ENCODE data around the gene LHFPL4. TPM values are rescaled to one million over a fixed set of nuclear protein-coding genes. Genes with fewer than 3 reads are reported as not detected.
A peak's percentile ranks its signal among the peaks of the same experiment; 100 is the strongest.

Gene LHFPL4
- total and polyA plus RNA-seq, 2 of the 8 experiments (the other 6 are each of a cell fraction or from before 2014, with no cell fraction given) = 5.0 to 16.9 TPM

DNA sequence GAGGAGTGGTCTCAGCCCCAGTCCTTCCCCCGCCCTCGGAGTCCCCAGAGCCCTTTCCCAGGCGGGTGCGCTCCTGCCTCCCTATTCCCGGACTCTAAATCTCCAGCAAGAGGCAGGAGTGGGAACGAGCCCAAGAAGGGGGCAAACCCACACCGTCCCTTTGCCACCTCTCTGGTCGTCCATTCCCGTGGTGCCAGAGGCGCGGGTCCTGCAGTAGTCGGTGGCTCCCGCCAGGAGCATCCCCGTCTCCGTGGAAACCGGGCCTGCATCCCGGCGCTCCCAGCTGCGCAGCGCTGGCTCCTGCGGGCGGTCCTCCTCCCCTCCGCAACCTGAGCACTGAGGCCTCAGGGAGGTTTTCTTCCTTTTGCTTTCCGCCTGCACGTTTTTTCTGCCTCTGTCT, 44.8 kb downstream of the LHFPL4 start:
- DNase-seq (ENCODE audit: low read depth in 1 of 2, low spot score in 2 of 2) = peak in 1 of 2 experiments; percentile 78
- WGBS, 2 experiments (ENCODE audit: extremely low coverage in 1 of 2, insufficient coverage in 1 of 2, insufficient read length in 1 of 2, insufficient replicate concordance in 2 of 2, low coverage in 1 of 2, low lambda C conversion rate in 2 of 2, missing lambda C conversion rate in 1 of 2) = 52% methylated on average over 11 of the region's 25 CpGs; no CpG with 5 or more reads in 1 of the 2 experiments
- TF ChIP-seq SIX5 (IDR thresholded peaks at IDR 0.05; ENCODE audit: low read depth, low read length) (no peak), TAF7 (optimal IDR thresholded peaks at IDR 0.05; ENCODE audit: borderline replicate concordance, low read depth, low read length) (no peak), RAD21 (IDR thresholded peaks at IDR 0.05 in 1 of 2, conservative IDR thresholded peaks at IDR 0.05 in 1 of 2; ENCODE audit: low read depth in 2 of 2, low read length in 2 of 2) (peak in 1 of 2 experiments; percentile 24; a peak in 1 of 4 replicates), POLR2AphosphoS5 (IDR thresholded peaks at IDR 0.05; ENCODE audit: low read depth, low read length) (no peak), ATF2 (IDR thresholded peaks at IDR 0.05; ENCODE audit: low read length) (no peak), USF2 (IDR thresholded peaks at IDR 0.05; ENCODE audit: low read length) (no peak), KDM1A (IDR thresholded peaks at IDR 0.05; ENCODE audit: borderline replicate concordance, low read length) (0 out of 2 replicates have a peak, but pooled peaks have one; percentile 35), NANOG (IDR thresholded peaks at IDR 0.05; ENCODE audit: insufficient read depth, low read depth, low read length, poor library complexity, severe bottlenecking) (no peak), TEAD4 (IDR thresholded peaks at IDR 0.05; ENCODE audit: low read depth, low read length) (no peak)

More for the DNA sequence above, 44.8 kb downstream of the LHFPL4 start:
- Histone ChIP-seq H3K79me1 (ENCODE audit: low read depth, low read length) (no peaks in the 10 kb centered on the region), H2AFZ (ENCODE audit: low read length) (no peak overlapping the region), H3K9me3 (ENCODE audit: insufficient read depth in 2 of 2, low read depth in 1 of 2, low read length in 1 of 2) (no peaks in the 10 kb centered on the region), H2BK12ac (ENCODE audit: low read depth, low read length) (no peak overlapping the region), H4K5ac (ENCODE audit: insufficient read length, low read depth, low read length) (no peak overlapping the region), H3K27ac (ENCODE audit: low read depth, low read length) (no peak overlapping the region), H3K4me2 (ENCODE audit: insufficient read depth in 1 of 2, low read depth in 2 of 2, low read length in 2 of 2) (peak overlapping the region in 1 of 2 experiments; percentile 33; a peak in 1 of 4 replicates), H2BK120ac (replicated peaks; ENCODE audit: low read depth, low read length) (no peak overlapping the region), H4K91ac (replicated peaks; ENCODE audit: insufficient read length, low read length) (no peak overlapping the region), H3K4me3 (ENCODE audit: extremely low read depth in 1 of 4, insufficient read depth in 2 of 4, low read depth in 3 of 4, low read length in 4 of 4) (no peak overlapping the region), H2AK5ac (ENCODE audit: low read depth, low read length) (no peak overlapping the region), H3K23ac (ENCODE audit: insufficient read length) (no peak overlapping the region), H3K9ac (replicated peaks in 1 of 4; ENCODE audit: extremely low read depth in 1 of 4, low read depth in 3 of 4, low read length in 3 of 4) (no peak overlapping the region), H3K36me3 (ENCODE audit: control insufficient read depth in 2 of 4, insufficient read depth in 4 of 4, low read length in 3 of 4) (no peaks in the 10 kb centered on the region), H3K14ac (ENCODE audit: insufficient read length) (no peak overlapping the region), H3K79me2 (ENCODE audit: control insufficient read depth in 1 of 2, insufficient read depth in 2 of 2, low read length in 2 of 2) (no peaks in the 10 kb centered on the region), H3K18ac (ENCODE audit: extremely low read depth, low read length) (no peak overlapping the region), H4K8ac (ENCODE audit: extremely low read depth, insufficient read depth, low read length) (no peak overlapping the region), H3K56ac (replicated peaks; ENCODE audit: insufficient read length, low read depth, low read length) (no peak overlapping the region), H3K4ac (replicated peaks; ENCODE audit: insufficient read length, low read depth, low read length) (no peak overlapping the region), H3K23me2 (ENCODE audit: low read depth, low read length) (no peaks in the 10 kb centered on the region), H2BK15ac (ENCODE audit: low read length) (no peak overlapping the region), H2BK20ac (ENCODE audit: low read length) (no peak overlapping the region), H2BK5ac (ENCODE audit: low read depth, low read length) (no peak overlapping the region), H3K4me1 (replicated peaks in 1 of 4; ENCODE audit: control insufficient read depth in 3 of 4, insufficient read depth in 4 of 4, low read length in 3 of 4) (0 out of 7 replicates have a peak, but pooled peaks cover 0 to 2% (median 0%) of the 10 kb centered on the region in 4 experiments), H3K27me3 (replicated peaks in 1 of 4; ENCODE audit: control insufficient read depth in 3 of 4, extremely low read depth in 1 of 4, insufficient read depth in 3 of 4, low read length in 3 of 4) (peaks cover 0 to 18% (median 6%) of the 10 kb centered on the region in 4 experiments; a peak in 4 of 7 replicates), H4K20me1 (replicated peaks in 1 of 2; ENCODE audit: control insufficient read depth in 1 of 2, insufficient read depth in 2 of 2, low read length in 2 of 2) (peaks cover 3 to 9% of the 10 kb centered on the region in 2 experiments)
- POLR2A ChIA-PET (ENCODE audit: partially characterized antibody) = no interaction called here
- CTCF ChIA-PET (ENCODE audit: partially characterized antibody) = interaction anchor here (0.8 to 1.5 kb wide), 3 partner anchors 10 to 218 kb away, joined by 3 to 4 read pairs (median 4); no protein-coding TSS in a partner anchor
- FAIRE-seq = no peak

All from H1 (cell line).